OCI-LY7 (cell line): Measurements from ENCODE around the gene SLC39A3.

Experiments
- CTCF ChIP-seq: fragments of 200-600 bp; sonication (generic); conservative IDR thresholded peaks from 2 replicates; pipeline ENCODE4 v1.5.1; 2014; ENCODE audit warnings: mild to moderate bottlenecking, antibody characterized with exemption, low read length, moderate library complexity, mixed read lengths
- EZH2phosphoT487 ChIP-seq: fragments of 200-600 bp; sonication (generic); IDR thresholded peaks from 2 replicates; pipeline ENCODE4 v1.6.1; 2018; ENCODE audit warnings: low read depth, borderline replicate concordance, mild to moderate bottlenecking, mixed run types, antibody characterized with exemption, low read length, moderate library complexity, mixed read lengths

DNA sequence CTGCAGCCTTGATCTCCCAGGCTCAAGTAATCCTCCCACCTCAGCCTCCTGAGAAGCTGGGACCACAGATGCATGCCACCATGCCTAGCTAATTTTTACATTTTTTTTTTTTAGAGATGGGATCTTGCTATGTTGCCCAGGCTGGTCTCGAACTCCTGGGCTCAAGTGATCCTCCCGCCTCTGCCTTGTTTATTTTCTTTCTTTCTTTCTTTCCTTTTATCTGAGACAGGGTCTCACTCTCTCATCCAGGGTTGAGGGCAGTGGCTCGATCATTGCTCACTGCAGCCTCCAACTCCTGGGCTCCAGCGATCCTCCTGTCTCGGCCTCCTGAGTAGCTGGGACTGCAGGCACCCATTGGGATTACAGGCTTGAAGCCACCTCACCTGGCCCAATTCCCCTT lies 33.6 kb downstream of the SLC39A3 start:
- TF ChIP-seq CTCF (no peak), EZH2phosphoT487 (no peak)
